ENCODE measurements around the gene DDI2. TPM values are rescaled to one million over a fixed set of nuclear protein-coding genes. Genes with fewer than 3 reads are reported as not detected.

DDI2 gene
- total and polyA plus RNA-seq, 9 of the 15 experiments (the other 6 are each of a cell fraction or from before 2014, with no cell fraction given): 6.5 to 48.4 (median 21.2) TPM

DNA sequence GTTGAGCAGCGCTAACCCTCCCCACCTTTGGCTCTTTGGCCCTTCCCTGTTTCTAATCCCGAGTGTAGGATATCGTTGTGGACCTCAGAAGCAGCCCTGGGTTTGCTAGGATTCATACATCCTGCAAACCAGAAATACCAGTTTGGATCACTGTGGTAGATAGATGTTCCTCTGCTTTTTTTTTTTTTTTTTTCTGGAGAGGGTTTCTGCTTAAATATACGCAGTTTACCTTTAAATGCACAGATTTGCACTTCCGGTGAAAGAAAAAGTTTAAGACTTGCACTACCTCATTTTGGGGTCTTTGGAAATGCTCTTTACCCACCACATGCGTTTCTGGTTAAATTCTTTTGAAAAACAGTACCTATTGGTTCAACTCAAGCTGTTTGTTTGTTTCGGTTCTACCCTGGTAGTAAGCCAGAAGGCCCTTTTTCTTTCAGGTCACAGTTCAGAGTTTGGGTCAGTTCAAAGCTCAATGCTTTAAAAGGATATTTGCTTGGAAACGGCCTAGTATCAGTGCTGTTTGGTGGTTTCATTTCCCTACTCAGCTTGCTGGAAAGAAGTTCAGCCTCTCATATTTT lies 908 bp downstream of the DDI2 start (continued):
- TF ChIP-seq, protein P1, sequence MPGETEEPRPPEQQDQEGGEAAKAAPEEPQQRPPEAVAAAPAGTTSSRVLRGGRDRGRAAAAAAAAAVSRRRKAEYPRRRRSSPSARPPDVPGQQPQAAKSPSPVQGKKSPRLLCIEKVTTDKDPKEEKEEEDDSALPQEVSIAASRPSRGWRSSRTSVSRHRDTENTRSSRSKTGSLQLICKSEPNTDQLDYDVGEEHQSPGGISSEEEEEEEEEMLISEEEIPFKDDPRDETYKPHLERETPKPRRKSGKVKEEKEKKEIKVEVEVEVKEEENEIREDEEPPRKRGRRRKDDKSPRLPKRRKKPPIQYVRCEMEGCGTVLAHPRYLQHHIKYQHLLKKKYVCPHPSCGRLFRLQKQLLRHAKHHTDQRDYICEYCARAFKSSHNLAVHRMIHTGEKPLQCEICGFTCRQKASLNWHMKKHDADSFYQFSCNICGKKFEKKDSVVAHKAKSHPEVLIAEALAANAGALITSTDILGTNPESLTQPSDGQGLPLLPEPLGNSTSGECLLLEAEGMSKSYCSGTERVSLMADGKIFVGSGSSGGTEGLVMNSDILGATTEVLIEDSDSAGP (CRISPR knock-in tag; IDR thresholded peaks at IDR 0.05): peak; percentile 52
- peak; percentile 30 to 91; a peak in 2 of 4 replicates for TF ChIP-seq FOXK2 (conservative IDR thresholded peaks at IDR 0.05 in 1 of 2, IDR thresholded peaks at IDR 0.05 in 1 of 2; ENCODE audit: low read depth in 2 of 2)
- TF ChIP-seq, protein P2, sequence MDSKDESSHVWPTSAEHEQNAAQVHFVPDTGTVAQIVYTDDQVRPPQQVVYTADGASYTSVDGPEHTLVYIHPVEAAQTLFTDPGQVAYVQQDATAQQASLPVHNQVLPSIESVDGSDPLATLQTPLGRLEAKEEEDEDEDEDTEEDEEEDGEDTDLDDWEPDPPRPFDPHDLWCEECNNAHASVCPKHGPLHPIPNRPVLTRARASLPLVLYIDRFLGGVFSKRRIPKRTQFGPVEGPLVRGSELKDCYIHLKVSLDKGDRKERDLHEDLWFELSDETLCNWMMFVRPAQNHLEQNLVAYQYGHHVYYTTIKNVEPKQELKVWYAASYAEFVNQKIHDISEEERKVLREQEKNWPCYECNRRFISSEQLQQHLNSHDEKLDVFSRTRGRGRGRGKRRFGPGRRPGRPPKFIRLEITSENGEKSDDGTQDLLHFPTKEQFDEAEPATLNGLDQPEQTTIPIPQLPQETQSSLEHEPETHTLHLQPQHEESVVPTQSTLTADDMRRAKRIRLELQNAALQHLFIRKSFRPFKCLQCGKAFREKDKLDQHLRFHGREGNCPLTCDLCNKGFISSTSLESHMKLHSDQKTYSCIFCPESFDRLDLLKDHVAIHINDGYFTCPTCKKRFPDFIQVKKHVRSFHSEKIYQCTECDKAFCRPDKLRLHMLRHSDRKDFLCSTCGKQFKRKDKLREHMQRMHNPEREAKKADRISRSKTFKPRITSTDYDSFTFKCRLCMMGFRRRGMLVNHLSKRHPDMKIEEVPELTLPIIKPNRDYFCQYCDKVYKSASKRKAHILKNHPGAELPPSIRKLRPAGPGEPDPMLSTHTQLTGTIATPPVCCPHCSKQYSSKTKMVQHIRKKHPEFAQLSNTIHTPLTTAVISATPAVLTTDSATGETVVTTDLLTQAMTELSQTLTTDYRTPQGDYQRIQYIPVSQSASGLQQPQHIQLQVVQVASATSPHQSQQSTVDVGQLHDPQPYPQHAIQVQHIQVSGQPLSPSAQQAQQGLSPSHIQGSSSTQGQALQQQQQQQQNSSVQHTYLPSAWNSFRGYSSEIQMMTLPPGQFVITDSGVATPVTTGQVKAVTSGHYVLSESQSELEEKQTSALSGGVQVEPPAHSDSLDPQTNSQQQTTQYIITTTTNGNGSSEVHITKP (IDR thresholded peaks at IDR 0.05; ENCODE audit: partially characterized antibody): peak; percentile 97
